Neuronal stem cell (in vitro differentiated cells): ENCODE data around the gene MAP1B.

Experiments
- DNase-seq: peaks from one replicate; pipeline ENCODE4 v3.0.0-alpha.2; 2013; ENCODE audit warnings: low spot score
- H2AFZ ChIP-seq: one replicate; pipeline ENCODE4 v1.6.1; 2013; ENCODE audit warnings: mild to moderate bottlenecking, low read length, inconsistent platforms
- H2AK5ac ChIP-seq: 2 replicates; pipeline ENCODE4 v1.6.1; 2013; ENCODE audit warnings: low read depth, mild to moderate bottlenecking, inconsistent platforms, low read length, moderate library complexity, mixed read lengths
- H2BK120ac ChIP-seq: 2 replicates; pipeline ENCODE4 v1.6.1; 2013; ENCODE audit warnings: low read depth, mild to moderate bottlenecking, inconsistent platforms, low read length, moderate library complexity, mixed read lengths
- H2BK12ac ChIP-seq: one replicate; pipeline ENCODE4 v1.6.1; 2013; ENCODE audit warnings: low read length, inconsistent platforms
- H2BK15ac ChIP-seq: 2 replicates; pipeline ENCODE4 v1.6.1; 2013; ENCODE audit warnings: mild to moderate bottlenecking, low read length, inconsistent platforms, mixed read lengths
- H2BK5ac ChIP-seq: one replicate; pipeline ENCODE4 v1.6.1; 2013; ENCODE audit warnings: inconsistent platforms, mild to moderate bottlenecking, low read length, moderate library complexity
- H3K14ac ChIP-seq: one replicate; pipeline ENCODE4 v1.6.1; 2013; ENCODE audit warnings: low read length, inconsistent platforms
- H3K18ac ChIP-seq: 2 replicates; pipeline ENCODE4 v1.6.1; 2013; ENCODE audit warnings: low read length, inconsistent platforms
- H3K23ac ChIP-seq: 2 replicates; pipeline ENCODE4 v1.6.1; 2013; ENCODE audit warnings: low read depth, mild to moderate bottlenecking, mixed read lengths, low read length, inconsistent platforms; ENCODE audit not compliant: poor library complexity
- H3K27ac ChIP-seq: replicated peaks from 3 replicates; pipeline ENCODE4 v1.5.1; 2013; ENCODE audit warnings: low read length, inconsistent platforms
- H3K27me3 ChIP-seq, 3 experiments: 2 replicates each; pipeline ENCODE4 v1.6.1; 2013; ENCODE audit warnings: low read length in 3 of 3, mild to moderate bottlenecking in 2 of 3, inconsistent platforms in 1 of 3, low read depth in 1 of 3, mixed read lengths in 1 of 3, moderate library complexity in 1 of 3; ENCODE audit not compliant: control insufficient read depth in 3 of 3, insufficient read depth in 3 of 3
- H3K36me3 ChIP-seq, 2 donors: replicated peaks in 1 of 2; 2 replicates each; pipeline ENCODE4 v1.6.1; 2013; ENCODE audit warnings: low read length in 2 of 2; ENCODE audit not compliant: control insufficient read depth in 2 of 2, insufficient read depth in 2 of 2
- H3K4ac ChIP-seq: 2 replicates; pipeline ENCODE4 v1.6.1; 2013; ENCODE audit warnings: inconsistent platforms, mild to moderate bottlenecking, low read length, moderate library complexity
- H3K4me1 ChIP-seq, 2 donors: 1 replicate in 1 of 2; 2 replicates in 1 of 2; pipeline ENCODE4 v1.6.1; 2013; ENCODE audit warnings: low read length in 2 of 2, low read depth in 1 of 2; ENCODE audit not compliant: control insufficient read depth in 2 of 2, insufficient read depth in 1 of 2
- H3K4me2 ChIP-seq: one replicate; pipeline ENCODE4 v1.6.1; 2013; ENCODE audit warnings: mild to moderate bottlenecking, low read length, inconsistent platforms; ENCODE audit not compliant: insufficient read depth, poor library complexity, severe bottlenecking
- H3K4me3 ChIP-seq, 2 donors: 2 replicates each; pipeline ENCODE4 v1.5.1; 2013; ENCODE audit warnings: low read length in 2 of 2, mild to moderate bottlenecking in 2 of 2, inconsistent platforms in 1 of 2, moderate library complexity in 1 of 2
- H3K79me1 ChIP-seq: one replicate; pipeline ENCODE4 v1.6.1; 2013; ENCODE audit warnings: low read depth, mild to moderate bottlenecking, inconsistent platforms, low read length, moderate library complexity
- H3K9ac ChIP-seq: one replicate; pipeline ENCODE4 v1.6.1; 2013; ENCODE audit warnings: mild to moderate bottlenecking, low read depth, low read length, inconsistent platforms; ENCODE audit not compliant: poor library complexity
- H3K9me3 ChIP-seq, 2 donors: replicated peaks in 1 of 2; 2 replicates each; pipeline versions ENCODE3 to v1.6.1; 2013; ENCODE audit warnings: low read length in 2 of 2, mild to moderate bottlenecking in 2 of 2, inconsistent platforms in 1 of 2, low read depth in 1 of 2, mixed read lengths in 1 of 2, moderate library complexity in 1 of 2; ENCODE audit not compliant: control insufficient read depth in 2 of 2, insufficient read depth in 1 of 2
- H4K8ac ChIP-seq: one replicate; pipeline ENCODE4 v1.6.1; 2013; ENCODE audit warnings: low read depth, mild to moderate bottlenecking, inconsistent platforms, low read length, moderate library complexity
- H4K91ac ChIP-seq: one replicate; pipeline ENCODE4 v1.6.1; 2013; ENCODE audit warnings: low read length, low read depth, mild to moderate bottlenecking, inconsistent platforms; ENCODE audit not compliant: poor library complexity
- WGBS, 2 donors: extraction: QIAGEN DNeasy Blood & Tissue Kit; methylation state at CpG; one replicate each; pipeline ENCODE4 v1.1.7; 2013; ENCODE audit warnings: missing lambda C conversion rate in 2 of 2, mixed read lengths in 1 of 2; ENCODE audit not compliant: insufficient read length in 2 of 2, insufficient replicate concordance in 1 of 2; ENCODE audit errors: extremely low coverage in 2 of 2; 5-methylcytosine and 5-hydroxymethylcytosine counted together

The MAP1B gene

GRCh38 chr5:72185496-72186329 lies 78.4 kb downstream of the MAP1B start:
- Histone ChIP-seq H3K9ac (no peak overlapping the region), H3K36me3 (peaks cover 33 to 79% of the 10 kb centered on the region in 2 donors), H3K9me3 (peaks cover 0 to 2% of the 10 kb centered on the region in 2 donors)

GRCh38 chr5:72187388-72188075 lies 80.3 kb downstream of the MAP1B start:
- H2AFZ ChIP-seq = no peak overlapping the region
- no peak for DNase-seq
- no peak overlapping the region for H2BK12ac ChIP-seq
- no peak overlapping the region for H3K27ac ChIP-seq
- no CpG with 5 or more reads among the region's 5 CpGs for WGBS, 2 donors
- H3K79me1 ChIP-seq = peaks cover 7% of the 10 kb centered on the region
- no peak overlapping the region for H4K8ac ChIP-seq
- peaks cover 21 to 22% of the 10 kb centered on the region in 2 donors for H3K4me1 ChIP-seq
- no peak overlapping the region for H3K18ac ChIP-seq
- no peak overlapping the region for H3K4me3 ChIP-seq
- no peak overlapping the region for H2BK120ac ChIP-seq
- H3K36me3 ChIP-seq = peaks cover 33 to 89% of the 10 kb centered on the region in 2 donors
- H3K23ac ChIP-seq = no peak overlapping the region
- H2AK5ac ChIP-seq = no peak overlapping the region
- H3K9me3 ChIP-seq = peaks cover 0 to 2% of the 10 kb centered on the region in 2 donors
- H2BK5ac ChIP-seq = no peak overlapping the region
- H2BK15ac ChIP-seq = no peak overlapping the region
- H4K91ac ChIP-seq = no peak overlapping the region
- H3K4ac ChIP-seq = no peak overlapping the region
- H3K14ac ChIP-seq = no peak overlapping the region
- no peak overlapping the region for H3K4me2 ChIP-seq
- H3K27me3 ChIP-seq = no peaks in the 10 kb centered on the region
- H3K9ac ChIP-seq = no peak overlapping the region

More at GRCh38 chr5:72185496-72186329, 78.4 kb downstream of the MAP1B start:
- H2BK12ac ChIP-seq = no peak overlapping the region
- no peak overlapping the region for H3K14ac ChIP-seq
- H3K4ac ChIP-seq = no peak overlapping the region
- H4K8ac ChIP-seq = no peak overlapping the region
- H3K4me3 ChIP-seq = no peak overlapping the region
- H2AFZ ChIP-seq = no peak overlapping the region
- H3K23ac ChIP-seq = no peak overlapping the region
- no peak overlapping the region for H3K27ac ChIP-seq
- H3K18ac ChIP-seq = no peak overlapping the region
- no peak overlapping the region for H2BK15ac ChIP-seq
- no peak overlapping the region for H3K4me2 ChIP-seq
- WGBS, 2 donors = no CpG with 5 or more reads among the region's 10 CpGs
- no peak overlapping the region for H2BK120ac ChIP-seq
- H3K27me3 ChIP-seq = no peaks in the 10 kb centered on the region
- no peak for DNase-seq
- peaks cover 29 to 36% of the 10 kb centered on the region in 2 donors for H3K4me1 ChIP-seq
- no peak overlapping the region for H2BK5ac ChIP-seq
- no peak overlapping the region for H4K91ac ChIP-seq
- no peak overlapping the region for H2AK5ac ChIP-seq
- H3K79me1 ChIP-seq = peaks cover 7% of the 10 kb centered on the region

- no peak overlapping the region for H4K8ac ChIP-seq
- peaks cover 0 to 2% of the 10 kb centered on the region in 2 donors for H3K9me3 ChIP-seq
- H3K23ac ChIP-seq = no peak overlapping the region
- WGBS, 2 donors = no CpG with 5 or more reads among the region's 2 CpGs
- no peaks in the 10 kb centered on the region for H3K27me3 ChIP-seq
- no peak overlapping the region for H2BK5ac ChIP-seq
- no peak for DNase-seq
- H3K27ac ChIP-seq = no peak overlapping the region
- no peak overlapping the region for H3K4me3 ChIP-seq
- no peak overlapping the region for H4K91ac ChIP-seq
- H3K4me2 ChIP-seq = no peak overlapping the region
- peaks cover 7% of the 10 kb centered on the region for H3K79me1 ChIP-seq
- H3K4me1 ChIP-seq = peaks cover 16% of the 10 kb centered on the region in 2 donors
- H2BK12ac ChIP-seq = no peak overlapping the region
- H3K14ac ChIP-seq = no peak overlapping the region
- H3K4ac ChIP-seq = no peak overlapping the region
- no peak overlapping the region for H2BK15ac ChIP-seq
- no peak overlapping the region for H3K9ac ChIP-seq
- H2AFZ ChIP-seq = no peak overlapping the region
- peaks cover 33 to 96% of the 10 kb centered on the region in 2 donors for H3K36me3 ChIP-seq
- H2BK120ac ChIP-seq = no peak overlapping the region
- H2AK5ac ChIP-seq = no peak overlapping the region
- no peak overlapping the region for H3K18ac ChIP-seq
Measured at GRCh38 chr5:72188166-72188565, 80.9 kb downstream of the MAP1B start.

- no peak overlapping the region for H2AK5ac ChIP-seq
- peaks cover 7% of the 10 kb centered on the region for H3K79me1 ChIP-seq
- no peak overlapping the region for H4K91ac ChIP-seq
- no peak overlapping the region for H3K4me3 ChIP-seq
- no peak overlapping the region for H2BK5ac ChIP-seq
- no peaks in the 10 kb centered on the region for H3K27me3 ChIP-seq
- no peak overlapping the region for H2BK120ac ChIP-seq
- H3K4ac ChIP-seq = no peak overlapping the region
- no peak for DNase-seq
- no peak overlapping the region for H3K14ac ChIP-seq
- no peak overlapping the region for H3K18ac ChIP-seq
- H4K8ac ChIP-seq = no peak overlapping the region
- peaks cover 0 to 6% of the 10 kb centered on the region in 2 donors for H3K9me3 ChIP-seq
- H3K23ac ChIP-seq = no peak overlapping the region
- no CpG with 5 or more reads among the region's 2 CpGs for WGBS, 2 donors
- no peak overlapping the region for H3K27ac ChIP-seq
- H3K4me2 ChIP-seq = no peak overlapping the region
- no peak overlapping the region for H2BK15ac ChIP-seq
- peaks cover 8 to 10% of the 10 kb centered on the region in 2 donors for H3K4me1 ChIP-seq
- no peak overlapping the region for H3K9ac ChIP-seq
- H3K36me3 ChIP-seq = peaks cover 39 to 100% of the 10 kb centered on the region in 2 donors
- H2AFZ ChIP-seq = no peak overlapping the region
- no peak overlapping the region for H2BK12ac ChIP-seq
Measured at GRCh38 chr5:72189146-72189545, 81.9 kb downstream of the MAP1B start.
